GM18867 (cell line): Measurements from ENCODE around the gene BTF3L4.
"Not testable (repeated sequence)": the region's sequence is repeated elsewhere in the genome, so short reads cannot be mapped to it uniquely, and the experiment has no call there.

ENCODE experiments used
- ATAC-seq: cut with Tn5 transposase; IDR thresholded peaks from one replicate; pipeline ENCODE4 v1.9.1; 2021; ENCODE audit warnings: mild to moderate bottlenecking, moderate library complexity; ENCODE audit not compliant: unreplicated experiment

Gene BTF3L4

DNA sequence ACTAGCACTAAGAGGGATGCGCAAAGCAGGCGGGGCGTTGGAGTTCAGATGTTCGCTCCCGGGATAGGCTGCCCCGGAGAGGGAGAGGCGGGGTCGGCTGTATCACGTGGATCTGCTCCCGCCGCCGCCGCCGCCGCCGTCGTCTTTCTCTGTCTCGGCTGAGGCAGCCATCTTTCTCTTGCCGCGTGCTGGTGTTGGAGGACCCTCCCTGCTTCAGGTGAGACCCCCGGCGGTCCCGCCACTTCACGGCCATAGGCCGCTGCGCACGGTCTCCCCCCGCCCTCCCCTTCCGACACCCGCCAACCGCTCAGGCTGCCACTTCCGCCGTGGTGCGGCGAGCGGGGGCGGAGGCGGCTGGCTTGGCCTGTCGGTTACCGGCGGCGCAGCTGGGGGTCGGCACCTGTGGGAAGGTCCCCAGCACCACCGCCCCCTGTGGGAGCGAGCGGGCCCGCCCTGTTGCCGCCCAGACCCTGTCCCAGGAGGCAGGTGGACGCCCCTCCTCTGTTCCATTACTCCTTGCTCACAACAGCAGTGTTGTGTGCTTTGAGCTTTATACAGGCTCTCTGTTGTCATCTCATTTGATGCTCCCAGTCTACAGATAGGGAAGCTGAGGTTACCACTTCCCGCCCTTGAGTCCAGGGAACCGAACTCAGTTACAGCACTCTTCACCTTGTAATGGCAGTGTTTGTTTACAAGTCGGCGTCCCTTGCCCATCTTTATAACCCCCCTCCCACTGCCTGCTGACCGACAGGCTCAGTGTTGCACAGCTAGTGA lies at the start of gene BTF3L4:
TSS of gene BTF3L4 (plus strand) at position 133 of the 774 bp plus-strand sequence. CDS start 3,553 bp downstream, outside the sequence.
- ATAC-seq = peak; percentile 86

DNA sequence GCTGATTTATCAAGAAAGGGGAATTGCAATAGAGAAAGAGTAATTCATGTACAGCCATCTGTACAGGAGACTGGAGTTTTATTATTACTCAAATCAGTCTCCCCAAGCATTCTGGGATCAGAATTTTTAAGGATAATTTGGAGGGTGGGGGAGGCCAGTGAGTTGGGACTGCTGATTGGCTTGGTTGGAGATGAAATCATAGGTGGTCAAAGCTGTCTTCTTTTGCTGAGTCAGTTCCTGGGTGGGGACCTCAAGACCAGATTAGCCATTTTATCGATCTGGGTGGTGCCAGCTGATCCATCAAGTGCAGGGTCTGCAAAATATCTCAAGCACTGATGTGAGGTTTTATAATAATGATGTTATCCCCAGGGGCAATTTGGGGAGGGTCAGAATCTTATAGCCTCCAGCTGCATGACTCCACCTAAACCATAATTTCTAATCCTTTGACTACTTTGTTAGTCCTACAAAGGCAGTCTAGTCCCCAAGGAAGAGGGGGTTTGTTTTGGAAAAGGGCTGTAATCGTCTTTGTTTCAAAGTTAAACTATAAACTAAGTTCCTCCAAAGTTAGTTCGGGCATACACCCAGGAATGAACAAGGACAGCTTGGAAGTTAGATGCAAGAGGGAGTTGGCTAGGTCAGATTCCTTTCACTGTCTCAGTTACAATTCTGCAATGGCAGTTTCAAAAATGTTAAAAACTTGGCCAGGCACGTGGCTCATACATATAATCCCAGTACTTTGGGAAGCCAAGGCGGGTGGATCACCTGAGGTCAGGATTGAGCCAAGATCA lies 48.7 kb upstream of the BTF3L4 start:
- ATAC-seq = no peak

DNA sequence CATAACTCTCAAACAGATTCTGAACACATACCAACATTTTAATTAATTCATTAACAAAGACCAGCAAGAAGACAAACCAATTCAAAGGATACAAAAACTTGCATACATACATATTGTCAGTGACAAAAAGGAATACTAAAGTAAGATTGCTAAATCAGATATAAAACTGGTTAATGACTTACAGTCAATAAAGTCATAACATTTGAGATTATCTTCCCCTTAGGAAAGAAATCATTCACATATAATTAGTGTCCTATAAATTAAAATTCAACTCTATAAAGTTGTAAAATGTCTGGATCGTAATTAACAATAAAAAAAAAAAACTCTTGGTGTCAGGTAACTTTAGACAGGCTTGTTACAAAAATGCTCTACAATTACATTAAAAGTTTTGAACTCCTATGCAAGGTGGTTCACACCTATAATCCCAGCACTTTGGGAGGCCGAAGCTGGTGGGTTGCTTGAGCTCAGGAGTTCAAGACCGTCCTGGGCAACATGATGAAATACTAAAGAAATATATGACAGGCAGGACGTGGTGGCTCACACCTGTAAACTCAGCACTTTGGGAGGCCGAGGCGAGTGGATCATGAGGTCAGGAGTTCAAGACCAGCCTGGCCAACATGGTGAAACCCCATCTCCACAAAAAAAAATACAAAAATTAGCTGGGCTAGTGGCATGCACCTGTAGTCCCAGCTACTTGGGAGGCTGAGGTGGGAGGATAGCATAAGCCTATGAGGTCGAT lies 47.9 kb upstream of the BTF3L4 start:
- no peak for ATAC-seq

DNA sequence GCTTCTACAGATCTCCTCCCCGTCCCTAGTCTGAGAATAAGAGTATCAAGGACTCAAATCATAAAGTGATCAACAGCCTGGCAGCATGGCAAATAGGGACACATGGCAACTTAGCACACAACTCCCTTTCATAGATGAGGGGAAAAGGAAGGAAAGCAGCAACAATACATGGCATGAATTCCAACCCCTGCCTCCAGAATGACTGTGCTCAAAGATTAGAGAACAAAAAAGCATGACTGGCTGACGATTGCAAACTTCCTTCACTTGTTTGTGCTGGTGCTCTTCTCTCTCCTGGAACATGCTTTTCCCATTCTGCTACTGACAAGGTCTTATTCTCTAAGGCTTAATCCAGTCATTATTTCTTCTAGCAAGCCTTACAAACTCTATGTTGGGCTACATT lies 34.0 kb upstream of the BTF3L4 start:
- no peak for ATAC-seq

DNA sequence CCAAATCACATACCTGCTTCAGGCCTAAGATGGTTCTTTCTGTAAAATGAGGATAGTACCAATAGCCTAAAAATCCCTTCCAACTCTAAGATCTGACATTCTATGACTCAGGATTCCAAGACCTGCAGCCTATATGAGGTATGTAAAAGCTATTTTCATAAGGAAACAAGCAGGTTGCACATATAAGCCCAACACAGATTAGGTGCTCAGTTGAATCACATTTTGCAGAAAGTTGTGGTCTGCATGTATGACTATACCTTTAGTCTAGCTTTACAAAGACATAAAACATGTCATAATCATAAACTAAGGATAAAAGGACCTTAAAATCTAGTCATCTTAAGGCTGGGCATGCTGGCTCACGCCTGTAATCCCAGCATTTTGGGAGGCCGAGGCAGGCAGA lies 29.8 kb upstream of the BTF3L4 start:
- no peak for ATAC-seq

DNA sequence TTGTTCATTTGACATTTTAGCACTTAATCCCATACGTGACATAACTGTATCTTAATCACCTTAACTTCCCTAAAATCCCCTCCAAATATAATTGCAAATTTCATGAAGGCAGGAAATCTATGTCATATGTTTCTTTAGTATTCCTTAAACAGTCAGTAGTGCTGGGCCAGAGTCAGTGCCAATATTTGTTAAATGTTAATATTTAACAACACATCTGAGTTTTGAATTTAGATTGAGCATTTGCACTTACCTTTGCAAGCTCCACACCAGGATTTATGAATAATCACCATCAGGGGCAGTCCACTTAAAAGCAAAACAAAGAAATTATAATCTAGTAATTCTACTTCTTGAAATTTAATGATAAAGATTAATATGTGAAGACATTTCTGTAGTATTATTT lies 27.8 kb upstream of the BTF3L4 start:
- no peak for ATAC-seq

DNA sequence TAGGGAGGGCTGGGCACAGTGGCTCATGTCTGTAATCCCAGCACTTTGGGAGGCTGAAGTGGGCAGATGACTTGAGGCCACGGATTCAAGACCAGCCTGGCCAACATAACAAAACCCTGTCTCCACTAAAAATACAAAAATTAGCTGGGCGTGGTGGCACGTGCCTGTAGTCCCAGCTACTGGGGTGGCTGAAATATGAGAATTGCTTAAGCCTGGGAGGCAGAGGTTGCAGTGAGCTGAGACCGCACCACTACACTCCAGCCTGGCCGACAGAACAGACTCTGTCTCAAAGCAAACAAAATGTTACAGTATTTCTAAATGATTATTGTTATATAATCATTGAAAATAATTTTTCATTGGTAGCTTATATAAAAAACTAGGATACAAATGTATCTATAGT lies 27.3 kb upstream of the BTF3L4 start:
- not testable (repeated sequence) for ATAC-seq

DNA sequence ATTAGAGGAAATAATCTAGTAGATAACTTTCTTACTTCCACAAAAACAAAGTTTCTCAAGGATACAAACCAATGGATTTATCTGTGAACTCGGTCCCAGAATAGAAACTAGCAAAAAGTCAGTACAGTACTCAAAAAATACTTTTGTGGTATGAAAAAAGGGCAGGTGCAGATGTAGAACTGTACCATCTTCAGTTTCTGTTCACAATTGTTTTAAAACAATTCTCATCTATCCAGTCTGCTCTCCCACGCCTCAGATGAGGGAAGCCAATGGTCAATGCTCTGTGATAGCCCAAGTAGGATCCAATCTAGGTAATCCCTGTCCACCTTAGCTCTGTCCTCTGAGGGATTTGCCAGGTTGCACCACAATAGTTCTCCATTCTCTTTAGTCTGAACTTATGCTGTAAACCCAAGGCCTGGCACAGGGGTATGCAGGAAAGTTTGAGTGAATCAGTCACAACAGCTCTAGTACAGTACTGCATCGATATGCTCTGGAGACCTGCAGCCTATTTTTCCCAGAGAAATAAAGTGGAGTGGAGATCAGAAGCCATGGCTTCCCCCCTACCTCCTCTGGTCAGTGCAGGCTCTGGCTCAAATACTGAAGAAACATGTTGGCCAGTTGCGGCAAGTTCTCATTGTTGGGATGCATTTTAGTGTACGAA lies 23.8 kb upstream of the BTF3L4 start:
- ATAC-seq = no peak

DNA sequence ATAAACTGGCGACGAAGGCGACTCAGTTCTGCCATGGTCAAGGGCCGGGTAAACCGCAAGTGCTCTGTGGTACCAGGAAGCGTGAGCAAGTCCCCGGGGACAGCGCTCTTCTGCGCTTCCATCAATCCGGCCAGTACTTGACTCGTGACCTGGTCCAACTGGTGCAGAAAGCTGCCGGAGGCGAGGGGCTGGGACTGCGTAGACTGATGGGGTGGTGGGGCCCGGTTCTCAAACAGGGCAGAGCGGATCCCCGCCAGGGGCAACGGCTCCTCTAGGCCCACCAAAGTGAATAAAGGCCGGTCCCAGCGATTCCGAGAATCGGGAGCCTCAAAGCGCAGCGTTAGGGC lies 23.3 kb upstream of the BTF3L4 start:
- no peak for ATAC-seq

DNA sequence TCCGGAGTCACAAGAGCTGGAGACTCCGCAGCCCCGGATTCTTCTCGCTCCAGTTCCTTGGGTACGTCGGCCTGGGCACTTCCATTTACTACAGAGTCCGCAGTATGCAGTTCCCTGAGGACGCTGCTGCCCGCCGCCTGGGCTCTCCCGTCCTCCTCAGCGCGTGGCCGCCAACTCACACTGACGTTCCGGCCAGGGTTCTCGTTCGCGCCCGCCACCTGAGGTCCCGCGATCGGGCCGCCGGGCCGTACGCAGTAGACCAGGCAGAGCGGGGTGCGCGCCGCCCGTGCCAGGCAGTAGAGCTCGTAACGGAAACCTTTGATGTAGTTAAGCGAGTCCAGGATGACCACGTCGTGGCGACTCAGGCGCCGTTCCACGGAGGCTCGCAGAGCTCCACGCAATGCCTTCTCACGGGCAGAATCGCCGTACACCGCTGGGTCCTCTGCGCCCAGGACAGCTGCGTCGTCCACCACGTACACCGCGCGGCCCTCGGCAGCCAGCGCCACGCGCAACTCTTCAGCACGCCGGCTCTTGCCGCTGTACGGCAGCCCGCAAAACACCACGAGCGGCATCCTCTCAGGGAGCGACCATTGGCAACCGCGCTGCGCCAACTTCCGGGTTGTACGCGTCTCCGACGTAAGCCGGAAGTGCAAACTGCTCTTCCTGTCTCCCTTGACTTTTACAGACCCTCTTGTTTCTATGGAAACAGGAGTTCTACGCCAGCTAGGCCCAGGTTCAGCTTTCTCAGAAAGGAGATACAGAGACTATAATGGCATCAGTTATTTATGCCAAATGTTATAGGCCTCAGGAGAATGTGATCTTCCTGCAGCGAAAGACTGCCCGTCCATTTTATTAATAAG lies 22.7 kb upstream of the BTF3L4 start, which contains the start of gene KTI12:
TSS of gene KTI12 (minus strand) at position 621 of the 860 bp plus-strand sequence. CDS start at position 572, 49 bp downstream.
- peak; percentile 84 for ATAC-seq

DNA sequence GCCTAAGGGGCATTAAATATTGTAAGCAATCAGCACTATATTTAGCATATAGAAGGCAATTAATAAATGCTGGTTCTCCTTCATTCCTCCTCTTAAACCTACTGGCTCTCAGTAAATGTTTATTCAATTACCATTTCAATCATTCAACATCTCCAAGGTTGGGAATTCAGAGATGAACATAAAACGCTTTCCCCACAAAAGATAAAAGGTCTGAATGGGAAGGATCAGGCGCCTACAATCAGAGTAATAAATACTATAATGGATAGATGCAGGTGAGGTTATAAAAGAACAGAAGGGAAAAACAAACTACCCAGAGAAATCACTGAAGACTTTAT lies 22.1 kb upstream of the BTF3L4 start:
- no peak for ATAC-seq

DNA sequence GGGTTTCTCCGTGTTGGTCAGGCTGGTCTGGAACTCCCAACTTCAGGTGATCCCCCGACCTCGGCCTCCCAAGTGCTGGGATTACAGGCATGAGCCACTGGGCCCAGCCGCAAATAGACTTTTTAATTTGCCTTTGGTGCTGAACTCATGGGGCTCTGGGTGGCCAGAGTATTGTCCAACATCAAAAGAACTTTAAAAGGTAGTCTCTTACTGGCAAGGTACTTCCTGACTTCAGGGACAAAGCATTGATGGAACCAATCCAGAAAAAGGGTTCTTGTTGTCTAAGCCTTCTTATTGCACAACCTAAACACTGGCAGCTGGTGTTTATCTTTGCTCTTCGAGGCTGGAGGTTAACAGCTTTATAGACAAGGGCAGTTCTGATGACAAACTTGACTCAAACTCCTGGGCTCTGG lies 18.7 kb upstream of the BTF3L4 start:
- ATAC-seq = no peak

DNA sequence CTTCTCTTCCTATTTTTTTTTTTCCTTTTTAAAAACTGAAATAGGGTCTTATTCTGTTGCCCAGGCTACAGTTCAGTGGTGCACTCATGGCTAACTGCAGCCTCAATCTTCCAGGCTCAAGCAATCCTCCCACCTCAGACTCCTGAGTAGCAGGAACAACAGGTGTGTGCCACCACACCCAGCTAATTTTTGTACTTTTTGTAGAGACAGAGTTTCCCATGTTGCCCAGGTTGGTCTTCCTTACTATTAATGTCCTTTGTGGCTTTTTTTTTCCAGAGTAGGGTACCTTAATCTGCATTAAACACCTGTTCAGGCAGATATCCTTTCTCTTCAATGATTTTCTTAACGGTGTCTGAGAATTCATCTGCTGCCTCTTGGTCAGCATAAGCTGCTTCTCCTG lies 18.2 kb upstream of the BTF3L4 start:
- no peak for ATAC-seq

DNA sequence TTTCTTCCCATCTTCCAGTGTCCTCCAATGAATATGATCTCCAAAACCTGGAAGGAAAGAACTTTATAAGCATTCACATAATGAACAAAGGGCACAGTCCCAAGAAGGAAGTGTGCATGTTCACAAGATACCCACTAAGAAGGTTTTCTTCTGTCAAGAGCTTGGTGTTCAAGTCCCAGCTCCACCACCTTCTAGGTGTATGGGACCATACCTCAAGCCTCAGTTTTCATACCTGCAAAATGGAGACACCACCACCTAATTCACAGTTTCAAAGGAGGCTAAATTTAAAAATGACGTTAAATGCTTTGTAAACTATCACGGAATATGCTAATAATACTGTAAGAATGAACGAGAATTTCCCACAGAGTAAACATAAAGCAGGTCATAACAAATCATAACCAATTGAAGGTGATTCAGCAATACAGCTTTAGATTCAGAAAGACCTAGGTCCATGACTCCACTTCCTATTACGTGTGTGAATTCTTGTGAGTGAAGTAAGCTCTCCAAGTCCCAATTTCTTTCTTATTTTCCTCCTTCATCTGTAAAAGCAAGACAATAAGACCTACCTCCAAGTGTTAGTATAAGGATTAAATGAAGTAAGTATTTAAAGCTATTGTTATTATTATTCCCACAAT lies 14.4 kb upstream of the BTF3L4 start:
- ATAC-seq = no peak

DNA sequence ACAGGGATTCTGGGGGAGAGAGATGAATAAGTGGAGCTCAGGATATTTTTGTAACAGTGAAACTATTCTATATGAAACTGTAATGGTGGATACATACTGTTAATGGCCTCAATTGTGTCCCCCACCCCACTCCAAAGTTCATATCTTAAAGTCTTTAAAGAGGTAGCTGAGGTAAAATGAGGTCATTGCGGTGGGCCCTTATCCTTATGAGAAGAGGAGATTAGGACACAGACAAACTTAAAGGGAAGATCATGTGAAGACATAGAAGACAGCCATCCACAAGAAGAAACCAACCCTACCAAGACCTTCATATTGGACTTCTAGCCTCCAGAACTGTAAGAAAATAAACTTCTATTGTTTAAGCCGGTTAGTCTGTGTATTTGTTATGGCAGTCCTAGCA lies 10.9 kb upstream of the BTF3L4 start:
- no peak for ATAC-seq

DNA sequence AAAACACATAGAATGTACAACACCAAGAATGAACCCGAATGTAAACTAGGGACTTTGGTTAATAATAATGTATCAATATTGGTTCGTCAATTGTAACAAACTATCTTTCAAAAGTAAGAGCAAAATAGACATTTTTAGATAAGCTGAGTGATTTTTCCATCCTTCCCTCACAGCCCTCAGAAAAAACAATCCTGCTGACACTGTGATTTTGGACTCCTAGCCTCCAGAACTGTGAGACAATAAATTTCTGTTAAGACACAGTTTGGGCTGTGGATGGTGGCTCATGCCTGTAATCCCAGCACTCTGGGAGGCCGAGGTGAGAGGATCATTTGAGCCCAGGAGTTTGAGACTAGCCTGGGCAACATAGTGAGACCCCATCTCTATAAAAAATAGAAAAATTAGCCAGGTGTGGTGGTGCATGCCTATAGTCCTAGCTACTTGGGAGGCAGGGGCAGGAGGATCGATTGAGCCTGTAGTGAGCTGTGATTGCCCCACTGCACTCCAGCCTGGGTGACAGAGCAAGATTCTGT lies 10.4 kb upstream of the BTF3L4 start:
- not testable (repeated sequence) for ATAC-seq

DNA sequence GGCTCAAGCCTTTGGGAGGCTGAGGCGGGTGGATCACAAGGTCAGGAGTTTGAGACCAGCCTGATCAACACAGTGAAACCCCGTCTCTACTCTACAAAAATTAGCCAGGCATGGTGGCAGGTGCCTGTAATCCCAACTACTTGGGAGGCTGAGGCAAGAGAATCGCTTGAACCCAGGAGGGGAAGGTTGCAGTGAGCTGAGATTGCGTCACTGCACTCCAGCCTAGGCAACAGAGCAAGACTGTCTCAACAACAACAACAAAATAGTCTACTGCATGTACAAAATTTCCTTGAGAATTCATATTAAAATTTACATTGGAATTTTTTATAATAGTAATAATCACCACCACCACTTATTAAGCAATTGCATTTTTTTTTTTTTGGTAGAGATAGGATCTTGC lies 6.8 kb upstream of the BTF3L4 start:
- ATAC-seq = not testable (repeated sequence)

DNA sequence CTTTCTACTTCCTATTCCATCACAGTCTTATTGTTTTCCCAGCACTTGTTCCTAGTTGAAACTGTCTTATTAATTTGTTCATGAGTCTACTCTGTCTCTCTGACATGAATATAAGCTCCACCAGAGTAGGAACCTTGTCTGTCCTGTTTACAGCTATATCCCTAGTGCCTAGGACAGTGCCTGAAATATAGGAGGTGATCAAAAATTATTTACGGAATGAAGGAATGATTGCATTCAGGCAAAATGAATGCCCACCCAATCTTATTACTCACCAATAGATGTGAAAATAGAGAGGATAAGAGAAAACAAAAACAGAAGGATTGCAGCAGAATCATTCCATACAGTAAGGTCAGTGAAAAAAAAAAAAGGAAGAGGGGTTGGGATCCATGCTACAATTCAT lies 2.2 kb upstream of the BTF3L4 start:
- ATAC-seq = no peak

DNA sequence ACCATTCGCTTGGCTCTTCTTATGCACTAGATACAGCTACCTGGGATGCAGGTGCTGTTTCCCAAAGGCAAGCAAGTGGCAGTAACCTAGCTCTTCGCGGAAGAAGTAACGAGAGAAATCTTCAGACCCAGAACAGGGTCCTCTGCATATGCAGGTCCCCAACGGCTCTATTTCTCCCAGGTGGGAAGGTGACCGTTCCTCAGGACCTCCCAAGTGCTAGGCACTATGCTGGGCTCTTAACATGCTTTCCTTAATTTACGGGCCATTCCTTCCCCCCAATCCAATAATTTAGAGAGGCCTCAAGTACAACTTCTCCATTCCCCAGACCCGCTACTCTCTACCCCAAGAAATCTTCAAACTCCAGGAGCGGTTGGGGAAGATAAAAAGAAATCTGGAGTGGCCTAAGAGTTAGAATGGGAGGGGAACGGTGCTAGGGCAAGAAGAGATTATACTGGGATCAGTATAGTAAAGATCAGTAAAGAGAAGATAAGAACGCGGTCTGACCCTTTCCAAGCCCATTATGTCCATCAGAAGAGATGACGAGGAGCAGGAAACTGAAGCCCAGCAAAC lies 1.5 kb upstream of the BTF3L4 start:
- ATAC-seq = no peak
